ENCODE measurements around the gene TBC1D10B. TPM values are rescaled to one million over a fixed set of nuclear protein-coding genes. Genes with fewer than 3 reads are reported as not detected.

The TBC1D10B gene
- total RNA-seq, 2 donors from 2014 or later, result 45.0 to 62.3 TPM

- Histone ChIP-seq H3K27me3 (no peaks in the 10 kb centered on the region), H3K9me3 (no peaks in the 10 kb centered on the region), H3K9ac (ENCODE audit: low read depth in 2 of 2, low read length in 2 of 2) (peak overlapping the region; percentile 84 to 93), H3K36me3 (no peaks in the 10 kb centered on the region), H3K4me3 (peak overlapping the region; percentile 61), H3K4me1 (peaks cover 5% of the 10 kb centered on the region), H3K27ac (peak overlapping the region; percentile 100)
- TF ChIP-seq CTCF (IDR thresholded peaks at IDR 0.05), result no peak
- intact Hi-C loops (cut with DNase I), result no loop called here
- DNase-seq, result peak; percentile 94
Measured at GRCh38 chr16:30377812-30378235, 7.5 kb upstream of the TBC1D10B start.

GRCh38 chr16:30377050-30377811, 6.9 kb upstream of the TBC1D10B start:
- Histone ChIP-seq H3K9ac (ENCODE audit: low read depth in 2 of 2, low read length in 2 of 2) (peak overlapping the region; percentile 84 to 93), H3K9me3 (no peaks in the 10 kb centered on the region), H3K36me3 (no peaks in the 10 kb centered on the region), H3K4me1 (peaks cover 5% of the 10 kb centered on the region), H3K27me3 (no peaks in the 10 kb centered on the region), H3K4me3 (peak overlapping the region; percentile 61), H3K27ac (peak overlapping the region; percentile 100)
- TF ChIP-seq CTCF (IDR thresholded peaks at IDR 0.05), result no peak
- intact Hi-C loops (cut with DNase I), result no loop called here
- DNase-seq, result no peak

GRCh38 chr16:30376461-30376902, 6.2 kb upstream of the TBC1D10B start:
- no peaks in the 10 kb centered on the region for H3K9me3 ChIP-seq
- intact Hi-C loops (cut with DNase I), result no loop called here
- H3K27ac ChIP-seq, result peak overlapping the region; percentile 100
- no peak for DNase-seq
- TF ChIP-seq CTCF (IDR thresholded peaks at IDR 0.05), result no peak
- no peaks in the 10 kb centered on the region for H3K36me3 ChIP-seq
- H3K4me3 ChIP-seq, result no peak overlapping the region
- H3K27me3 ChIP-seq, result no peaks in the 10 kb centered on the region
- no peak overlapping the region for H3K9ac ChIP-seq (ENCODE audit: low read depth in 2 of 2, low read length in 2 of 2)
- peaks cover 5% of the 10 kb centered on the region for H3K4me1 ChIP-seq

GRCh38 chr16:30375864-30376263, 5.6 kb upstream of the TBC1D10B start:
- Histone ChIP-seq H3K9ac (ENCODE audit: low read depth in 2 of 2, low read length in 2 of 2) (no peak overlapping the region), H3K27me3 (no peaks in the 10 kb centered on the region), H3K4me3 (no peak overlapping the region), H3K9me3 (no peaks in the 10 kb centered on the region), H3K4me1 (peaks cover 5% of the 10 kb centered on the region), H3K27ac (no peak overlapping the region), H3K36me3 (no peaks in the 10 kb centered on the region)
- no peak for TF ChIP-seq CTCF (IDR thresholded peaks at IDR 0.05)
- intact Hi-C loops (cut with DNase I), result no loop called here
- no peak for DNase-seq

- Histone ChIP-seq H3K27me3 (no peaks in the 10 kb centered on the region), H3K4me3 (no peak within 1 kb of the TSS), H3K9me3 (no peaks in the 10 kb centered on the region), H3K36me3 (no peaks in the 10 kb centered on the region), H3K4me1 (peaks cover 5% of the 10 kb centered on the region), H3K9ac (ENCODE audit: low read depth in 2 of 2, low read length in 2 of 2) (no peak within 1 kb of the TSS), H3K27ac (no peak within 1 kb of the TSS)
- no peak for DNase-seq
- no peak for TF ChIP-seq CTCF (IDR thresholded peaks at IDR 0.05)
- intact Hi-C loops (cut with DNase I), result no loop called here
Measured at GRCh38 chr16:30374538-30374937, 4.2 kb upstream of the TBC1D10B start, which contains the start of gene MYL11. Gene MYL11 (plus strand): TSS chr16:30374802. CDS start chr16:30374858, 56 bp downstream.
